Fibroblast of villous mesenchyme (primary cell): Measurements from ENCODE around the gene TIMM10. TPM values are rescaled to one million over a fixed set of nuclear protein-coding genes. Genes with fewer than 3 reads are reported as not detected.
A peak's percentile ranks its signal among the peaks of the same experiment; 100 is the strongest.

Experiments
- DNase-seq: peaks from one replicate; pipeline ENCODE4 v3.0.0-alpha.2; 2010; ENCODE audit warnings: low read depth
- H3K4me3 ChIP-seq: 2 replicates; pipeline ENCODE4 v1.5.1; 2011; ENCODE audit warnings: low read depth, mild to moderate bottlenecking, low read length
- CTCF ChIP-seq: IDR thresholded peaks from 2 replicates; pipeline ENCODE4 v1.5.1; 2012; ENCODE audit warnings: low read depth, mild to moderate bottlenecking, low read length; ENCODE audit not compliant: insufficient read depth
- total RNA-seq: library from RNA; depleted of rRNA; stranded (reverse); fragments of >200 nt; gene quantifications from 2 replicates; pipeline ENCODE4 v1.2.3, GENCODE V29; 2012

Gene TIMM10
- total RNA-seq, 1 donor = 39.3 TPM

DNA sequence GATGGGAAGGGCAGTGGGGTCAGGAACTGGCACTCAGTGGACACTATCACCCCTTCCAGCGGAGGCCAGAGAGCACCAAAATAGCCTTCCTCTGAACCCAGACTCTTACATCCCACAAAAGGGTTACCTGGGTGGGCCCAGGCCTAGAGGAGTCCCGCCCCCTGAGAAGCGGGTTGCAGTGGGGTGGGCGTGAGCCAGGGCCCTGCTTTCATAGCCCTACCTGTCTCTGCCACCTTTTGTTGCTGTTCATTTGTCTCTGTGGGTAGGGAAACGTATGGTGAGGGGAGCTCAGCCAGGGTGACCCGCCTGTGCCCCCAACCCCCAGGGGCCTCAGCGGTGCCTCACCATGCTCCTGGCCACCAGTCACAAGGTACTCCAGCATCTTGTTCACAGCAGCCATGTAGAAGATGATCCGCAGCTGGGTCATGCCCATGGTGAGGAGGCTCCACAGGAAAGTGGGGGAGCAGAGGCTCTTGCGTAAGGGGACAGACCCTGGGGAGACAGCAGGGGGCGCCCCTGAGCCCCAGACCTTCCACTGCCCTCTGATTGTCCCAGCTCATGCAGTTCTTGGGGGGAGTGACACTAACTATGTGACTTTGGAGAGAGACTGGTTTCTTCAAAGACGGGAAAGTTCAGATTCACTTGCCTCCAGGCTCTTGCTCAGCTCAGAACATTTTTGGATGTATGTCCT, 39.0 kb downstream of the TIMM10 start:
- peak; percentile 34 for DNase-seq
- TF ChIP-seq CTCF = peak; percentile 78
- no peak overlapping the region for H3K4me3 ChIP-seq

- no peak overlapping the region for H3K4me3 ChIP-seq
- DNase-seq = no peak
- no peak for TF ChIP-seq CTCF
These were observed 39.9 kb downstream of the TIMM10 start for GRCh38 chr11:57490456-57491248.

DNA sequence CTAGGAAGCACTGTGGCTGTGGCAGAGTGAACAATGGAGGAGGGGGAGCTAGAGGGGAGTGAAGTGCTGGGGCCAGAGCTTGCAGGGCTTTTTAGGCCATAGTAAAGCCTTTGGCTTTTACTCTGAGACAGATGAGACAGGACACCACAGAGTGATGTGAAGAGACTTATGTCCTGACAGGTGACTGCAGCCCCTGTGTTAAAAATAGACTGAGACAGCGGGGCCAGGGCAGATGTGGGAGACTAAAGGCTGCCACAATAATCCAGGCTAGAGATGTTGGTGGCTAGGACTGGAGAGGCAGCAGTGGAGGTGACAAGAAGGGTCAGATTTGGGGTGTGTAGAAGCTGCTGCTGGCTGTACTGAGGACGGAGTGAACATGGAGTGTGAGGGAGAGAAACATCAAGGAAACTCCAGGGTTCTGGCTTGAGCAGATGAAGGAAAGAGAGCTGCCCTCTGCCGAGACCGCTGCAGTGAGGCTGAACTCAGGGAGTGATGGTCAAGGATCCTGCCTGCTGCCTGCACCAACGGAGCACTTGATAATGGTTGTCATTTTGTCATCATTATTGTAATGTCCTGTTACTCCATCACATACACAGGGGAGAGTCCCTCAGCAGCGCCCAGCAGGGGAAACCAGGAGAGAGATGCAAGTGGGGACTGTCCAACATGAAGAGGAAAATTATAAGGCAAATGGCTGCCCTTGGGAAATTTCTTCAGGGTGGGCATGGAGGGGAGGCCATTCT, 42.5 kb downstream of the TIMM10 start:
- TF ChIP-seq CTCF = no peak
- H3K4me3 ChIP-seq = no peak overlapping the region
- DNase-seq = no peak

DNA sequence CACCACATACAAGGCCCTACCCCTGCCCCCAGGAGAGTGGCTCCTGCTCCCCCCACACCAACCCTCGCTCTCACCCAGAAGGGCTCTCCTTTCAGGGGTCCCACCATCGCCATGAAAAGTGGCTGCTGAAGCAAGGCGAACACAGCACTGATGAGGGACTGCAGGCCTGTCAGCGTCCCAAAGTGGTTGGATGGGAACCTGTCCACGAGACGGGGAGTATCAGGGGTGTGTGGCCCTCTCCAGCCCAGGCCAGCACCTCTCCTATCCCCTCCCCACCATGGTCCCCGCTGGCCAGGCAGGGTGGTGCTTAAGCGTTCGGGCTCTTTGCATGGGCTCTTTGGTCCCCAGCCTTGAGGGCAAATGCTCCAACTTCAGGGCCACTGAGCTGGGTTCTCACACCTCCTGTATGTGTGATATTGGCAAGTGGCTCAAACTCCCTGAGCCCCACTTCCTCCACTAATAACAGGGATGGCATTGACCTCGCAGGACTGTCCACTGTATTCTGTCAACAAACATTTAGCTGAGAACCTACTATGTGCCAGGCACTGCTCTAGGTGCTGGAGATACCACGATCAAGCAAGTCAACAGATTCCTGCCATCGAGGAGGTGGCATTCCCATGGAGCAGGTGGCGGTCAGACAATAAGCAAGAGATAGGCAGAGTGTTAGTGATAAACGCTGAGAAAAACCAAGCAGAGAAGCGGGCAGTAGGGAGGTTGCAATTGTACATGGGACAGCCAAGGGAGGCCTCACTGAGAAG, 43.4 kb downstream of the TIMM10 start:
- no peak for TF ChIP-seq CTCF
- no peak for DNase-seq
- H3K4me3 ChIP-seq = no peak overlapping the region

- no peak overlapping the region for H3K4me3 ChIP-seq
- no peak for DNase-seq
- no peak for TF ChIP-seq CTCF
These were observed 45.1 kb downstream of the TIMM10 start for GRCh38 chr11:57485217-57485990.

DNA sequence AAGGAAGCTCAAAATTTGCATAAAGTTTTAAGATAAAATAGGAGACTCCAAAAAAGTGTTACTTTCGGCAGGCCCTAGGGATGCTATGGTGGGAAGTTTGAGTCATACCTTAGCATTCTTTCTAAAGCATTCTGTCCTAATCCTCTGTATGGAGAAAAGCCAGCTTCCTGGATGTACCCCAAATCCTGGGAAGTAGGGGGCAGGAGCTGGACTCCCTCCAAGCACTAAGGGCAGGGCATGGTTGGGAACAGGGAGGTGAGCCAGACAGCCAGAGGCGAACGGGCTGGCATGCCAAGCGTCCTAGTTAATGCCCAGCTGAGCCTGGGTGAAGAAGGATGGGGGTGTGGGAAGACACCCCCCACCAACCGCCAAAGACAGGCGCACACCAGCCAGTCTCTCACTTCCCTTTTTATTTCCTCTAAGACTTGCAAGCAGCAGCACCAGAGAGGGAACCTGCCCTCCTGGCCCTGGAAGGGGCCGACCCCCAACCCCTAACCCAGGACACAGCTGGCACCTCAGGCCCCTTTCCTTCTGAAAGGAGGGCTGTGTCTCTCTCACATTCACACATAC, 46.3 kb downstream of the TIMM10 start:
- H3K4me3 ChIP-seq = no peak overlapping the region
- DNase-seq = no peak
- no peak for TF ChIP-seq CTCF
